Caco-2 (cell line): ENCODE data around the gene GTF3C6. TPM values are rescaled to one million over a fixed set of nuclear protein-coding genes. Genes with fewer than 3 reads are reported as not detected.
A peak's percentile ranks its signal among the peaks of the same experiment; 100 is the strongest.

Experiments
- BruUV-seq: library from RNA; stranded (reverse); fragments of 400-500 nt; replicated peaks from 2 replicates; lab custom pipeline; 2021; lab: Mats Ljungman, UMichigan
- CTCF ChIA-PET: fragments of 300-600 bp; sonication (Branson Sonifier 250); formaldehyde crosslinking; loops from one replicate; lab custom pipeline; 2022; ENCODE audit warnings: antibody characterized with exemption; lab: Charles Lee
- POLR2A ChIA-PET: fragments of 300-600 bp; sonication (Branson Sonifier 250); formaldehyde crosslinking; loops from one replicate; lab custom pipeline; 2022; ENCODE audit warnings: antibody characterized with exemption; lab: Charles Lee
- DNase-seq, 2 experiments: peaks; one replicate each; pipeline versions ENCODE4 v3.0.0 to v3.0.0-alpha.2; 2020 to 2022
- H3K27me3 ChIP-seq: replicated peaks from 2 replicates; pipeline ENCODE4 v1.6.0; 2011; ENCODE audit warnings: low read length; ENCODE audit not compliant: control insufficient read depth, insufficient read depth
- H3K36me3 ChIP-seq: 2 replicates; pipeline ENCODE4 v1.5.1; 2011; ENCODE audit warnings: low read length; ENCODE audit not compliant: control insufficient read depth, insufficient read depth
- H3K4me1 ChIP-seq: fragments of 250-450 bp; sonication (Bioruptor Pico); 2 replicates; pipeline ENCODE4 v1.5.1; 2020; ENCODE audit warnings: mild to moderate bottlenecking
- H3K4me3 ChIP-seq: 2 replicates; pipeline ENCODE4 v1.5.1; 2011; ENCODE audit warnings: low read depth, mild to moderate bottlenecking, control low read depth, low read length
- H3K9me3 ChIP-seq: fragments of 250-450 bp; sonication (Bioruptor Pico); 2 replicates; pipeline ENCODE4 v1.5.1; 2020; ENCODE audit warnings: mild to moderate bottlenecking, moderate library complexity
- H3K27ac Mint-ChIP-seq: one replicate; pipeline ENCODE4 v1.8.0; 2022; ENCODE audit warnings: mixed read lengths; ENCODE audit not compliant: unreplicated experiment
- H3K27me3 Mint-ChIP-seq: one replicate; pipeline ENCODE4 v1.8.0; 2022; ENCODE audit warnings: mixed read lengths; ENCODE audit not compliant: insufficient read depth, unreplicated experiment
- H3K36me3 Mint-ChIP-seq: one replicate; pipeline ENCODE4 v1.8.0; 2022; ENCODE audit warnings: mild to moderate bottlenecking, mixed read lengths; ENCODE audit not compliant: insufficient read depth, unreplicated experiment
- H3K4me1 Mint-ChIP-seq: one replicate; pipeline ENCODE4 v1.8.0; 2022; ENCODE audit warnings: low read depth, mixed read lengths; ENCODE audit not compliant: unreplicated experiment
- H3K4me3 Mint-ChIP-seq: one replicate; pipeline ENCODE4 v1.8.0; 2022; ENCODE audit warnings: mild to moderate bottlenecking, moderate library complexity, mixed read lengths; ENCODE audit not compliant: unreplicated experiment
- H3K9me3 Mint-ChIP-seq: one replicate; pipeline ENCODE4 v1.8.0; 2022; ENCODE audit warnings: mixed read lengths; ENCODE audit not compliant: unreplicated experiment
- CTCF ChIP-seq, 2 experiments: fragments of 200-600 bp in 1 of 2; IDR thresholded peaks; 1 replicate in 1 of 2; 2 replicates in 1 of 2; pipeline versions ENCODE4 v1.5.1 to v1.8.0; 2011 to 2022; ENCODE audit warnings: antibody characterized with exemption in 1 of 2, control low read depth in 1 of 2, inconsistent platforms in 1 of 2, low read depth in 1 of 2, low read length in 1 of 2, mild to moderate bottlenecking in 1 of 2, moderate library complexity in 1 of 2; ENCODE audit not compliant: insufficient read depth in 1 of 2, severe bottlenecking in 1 of 2, unreplicated experiment in 1 of 2
- intact Hi-C: fragments of 100-400 bp; cut with micrococcal nuclease; formaldehyde crosslinking; loops from one replicate; pipeline ENCODE4 v1.10.0; 2022; ENCODE audit not compliant: unreplicated experiment
- total RNA-seq: library from RNA; stranded (reverse); gene quantifications from 2 replicates; pipeline ENCODE4 v1.2.3, GENCODE V29; 2022

GTF3C6 gene
- total RNA-seq, 1 experiment from 2014 or later, result 114 TPM

GRCh38 chr6:110980648-110981047, 22.1 kb downstream of the GTF3C6 start:
- BruUV-seq, result no TSS peak
- DNase-seq, result no peak
- H3K4me1 ChIP-seq, result no peaks in the 10 kb centered on the region
- ChIA-PET POLR2A (no interaction called here), CTCF (no interaction called here)
- no peaks in the 10 kb centered on the region for H3K9me3 ChIP-seq
- no peak for TF ChIP-seq CTCF (IDR thresholded peaks at IDR 0.05; ENCODE audit: insufficient read depth in 1 of 2, low read depth in 1 of 2, low read length in 1 of 2, severe bottlenecking in 1 of 2, unreplicated experiment in 1 of 2)
- Mint-ChIP-seq H3K36me3 (peaks cover 23% of the 10 kb centered on the region), H3K4me3 (peak overlapping the region; percentile 95), H3K9me3 (no peaks in the 10 kb centered on the region), H3K27ac (peak overlapping the region; percentile 98), H3K27me3 (no peaks in the 10 kb centered on the region), H3K4me1 (peaks cover 12% of the 10 kb centered on the region)
- H3K27me3 ChIP-seq, result no peaks in the 10 kb centered on the region
- no peak overlapping the region for H3K4me3 ChIP-seq
- no peaks in the 10 kb centered on the region for H3K36me3 ChIP-seq
- intact Hi-C loops, result loop anchor here (2.0 to 5.0 kb wide), 2 partner anchors 22 to 163 kb away; partner anchors contain the start of genes CDK19 and GTF3C6

- CTCF ChIA-PET, result interaction anchor here (0.6 to 1.0 kb wide), 2 partner anchors 22 to 107 kb away, joined by 3 to 4 read pairs; partner anchors contain the start of genes AMD1 and GTF3C6
- TSS peak; percentile 80 for BruUV-seq
- Mint-ChIP-seq H3K9me3 (no peaks in the 10 kb centered on the region), H3K4me1 (peaks cover 12% of the 10 kb centered on the region), H3K27ac (peak overlapping the region; percentile 98), H3K27me3 (no peaks in the 10 kb centered on the region), H3K4me3 (peak overlapping the region; percentile 95), H3K36me3 (peaks cover 28% of the 10 kb centered on the region)
- Histone ChIP-seq H3K4me1 (no peaks in the 10 kb centered on the region), H3K27me3 (no peaks in the 10 kb centered on the region), H3K4me3 (peak overlapping the region; percentile 86), H3K9me3 (no peaks in the 10 kb centered on the region), H3K36me3 (no peaks in the 10 kb centered on the region)
- no peak for TF ChIP-seq CTCF (IDR thresholded peaks at IDR 0.05; ENCODE audit: insufficient read depth in 1 of 2, low read depth in 1 of 2, low read length in 1 of 2, severe bottlenecking in 1 of 2, unreplicated experiment in 1 of 2)
- POLR2A ChIA-PET, result interaction anchor here (0.6 to 1.9 kb wide), 5 partner anchors 8 to 166 kb away, joined by 3 to 18 read pairs (median 10); partner anchors contain the start of genes AMD1, CDK19 and GTF3C6
- DNase-seq, result no peak
- intact Hi-C loops, result loop anchor here (2.0 to 5.0 kb wide), 2 partner anchors 22 to 164 kb away; partner anchors contain the start of genes CDK19 and GTF3C6
Observed at GRCh38 chr6:110981202-110981600, 22.7 kb downstream of the GTF3C6 start.

- BruUV-seq, result no TSS peak
- Histone ChIP-seq H3K4me1 (no peaks in the 10 kb centered on the region), H3K36me3 (no peaks in the 10 kb centered on the region), H3K27me3 (no peaks in the 10 kb centered on the region), H3K4me3 (no peak overlapping the region), H3K9me3 (no peaks in the 10 kb centered on the region)
- peaks cover 88% of the 10 kb centered on the region for H3K36me3 Mint-ChIP-seq
- no peaks in the 10 kb centered on the region for H3K9me3 Mint-ChIP-seq
- H3K4me3 Mint-ChIP-seq, result no peak overlapping the region
- peak in 1 of 2 experiments; percentile 16 for TF ChIP-seq CTCF (IDR thresholded peaks at IDR 0.05; ENCODE audit: insufficient read depth in 1 of 2, low read depth in 1 of 2, low read length in 1 of 2, severe bottlenecking in 1 of 2, unreplicated experiment in 1 of 2)
- H3K27me3 Mint-ChIP-seq, result no peaks in the 10 kb centered on the region
- DNase-seq, result no peak
- intact Hi-C loops, result no loop called here
- H3K4me1 Mint-ChIP-seq, result no peaks in the 10 kb centered on the region
- ChIA-PET POLR2A (interaction anchor here (0.6 kb wide), 1 partner anchor 9 kb away, joined by 3 read pairs; the partner anchor contains the start of gene RPF2), CTCF (interaction anchor here (0.6 kb wide), 1 partner anchor 36 kb away, joined by 3 read pairs; no protein-coding TSS in a partner anchor)
- no peak overlapping the region for H3K27ac Mint-ChIP-seq
Observed at GRCh38 chr6:110990840-110991576, 32.5 kb downstream of the GTF3C6 start.
